Natural killer cell (primary cell): ENCODE data around the gene COMMD3. TPM values are rescaled to one million over a fixed set of nuclear protein-coding genes. Genes with fewer than 3 reads are reported as not detected.

Source experiments
- ATAC-seq, 3 donors: fragments of 150-1000 bp in 2 of 3; fragments of 200-7000 bp in 1 of 3; cut with Tn5 transposase; 1 replicate in 1 of 3; 2 replicates in 2 of 3; pipeline ENCODE4 v1.10.0; 2021; ENCODE audit warnings: mild to moderate bottlenecking in 2 of 3, moderate library complexity in 2 of 3
- DNase-seq, 2 donors: peaks; one replicate each; pipeline versions ENCODE4 v3.0.0 to v3.0.0-alpha.2; 2013 to 2021; ENCODE audit warnings: mixed read lengths in 1 of 2
- H3K27ac ChIP-seq: one replicate; pipeline ENCODE4 v1.5.1; 2013; ENCODE audit warnings: mild to moderate bottlenecking, low read length
- H3K27me3 ChIP-seq: one replicate; pipeline ENCODE4 v1.6.1; 2013; ENCODE audit warnings: low read length; ENCODE audit not compliant: control insufficient read depth, insufficient read depth
- H3K36me3 ChIP-seq: one replicate; pipeline ENCODE4 v1.6.1; 2013; ENCODE audit warnings: low read length; ENCODE audit not compliant: control insufficient read depth, insufficient read depth
- H3K4me1 ChIP-seq: one replicate; pipeline ENCODE4 v1.6.1; 2013; ENCODE audit warnings: low read length; ENCODE audit not compliant: control insufficient read depth, insufficient read depth
- H3K4me3 ChIP-seq: one replicate; pipeline ENCODE4 v1.5.1; 2013; ENCODE audit warnings: low read length
- H3K9me3 ChIP-seq: one replicate; pipeline ENCODE4 v1.6.1; 2013; ENCODE audit warnings: low read length; ENCODE audit not compliant: control insufficient read depth, insufficient read depth
- H3K27ac Mint-ChIP-seq, 2 donors: one replicate each; pipeline ENCODE4 v1.8.0; 2022; ENCODE audit warnings: mild to moderate bottlenecking in 2 of 2, mixed read lengths in 2 of 2, moderate library complexity in 1 of 2
- H3K27me3 Mint-ChIP-seq, 2 donors: one replicate each; pipeline ENCODE4 v1.8.0; 2022; ENCODE audit warnings: low read depth in 2 of 2, mixed read lengths in 2 of 2
- H3K36me3 Mint-ChIP-seq: one replicate; pipeline ENCODE4 v1.8.0; 2022; ENCODE audit warnings: mixed read lengths
- H3K4me1 Mint-ChIP-seq, 2 donors: one replicate each; pipeline ENCODE4 v1.8.0; 2022; ENCODE audit warnings: mixed read lengths in 2 of 2
- H3K4me3 Mint-ChIP-seq: one replicate; pipeline ENCODE4 v1.8.0; 2022; ENCODE audit warnings: mild to moderate bottlenecking, moderate library complexity, mixed read lengths
- H3K9me3 Mint-ChIP-seq, 2 donors: one replicate each; pipeline ENCODE4 v1.8.0; 2022; ENCODE audit warnings: mixed read lengths in 2 of 2
- CTCF ChIP-seq: fragments of 200-600 bp; IDR thresholded peaks from one replicate; pipeline ENCODE4 v1.8.0; 2022; ENCODE audit warnings: antibody characterized with exemption
- WGBS: methylation state at CpG from one replicate; pipeline ENCODE4 v1.1.7; 2013; ENCODE audit warnings: missing lambda C conversion rate; ENCODE audit not compliant: insufficient coverage; 5-methylcytosine and 5-hydroxymethylcytosine counted together
- intact Hi-C: fragments of 100-400 bp; cut with micrococcal nuclease; formaldehyde crosslinking; loops from one replicate; pipeline ENCODE4 v1.14.2; 2022
- total RNA-seq, 4 donors: library from RNA; stranded (reverse); fragments of 120-200 nt in 1 of 4; gene quantifications; one replicate each; pipeline versions ENCODE4 v1.2.3 to v1.2.4, GENCODE V29; 2013 to 2022

Gene COMMD3
- total RNA-seq, 3 donors from 2014 or later (not counting 1 experiment from before 2014, with no cell fraction given): 43.1 to 48.3 (median 44.2) TPM

- Mint-ChIP-seq H3K4me3 (peak overlapping the region; percentile 91), H3K36me3 (peaks cover 3% of the 10 kb centered on the region), H3K27ac (peak overlapping the region; percentile 41 to 77), H3K9me3 (no peaks in the 10 kb centered on the region), H3K27me3 (peaks cover 16 to 30% of the 10 kb centered on the region in 2 donors), H3K4me1 (peaks cover 41 to 51% of the 10 kb centered on the region in 2 donors)
- no peak for DNase-seq
- peaks cover 11% of the 10 kb centered on the region for H3K36me3 ChIP-seq
- peaks cover 24% of the 10 kb centered on the region for H3K4me1 ChIP-seq
- H3K27ac ChIP-seq: no peak overlapping the region
- TF ChIP-seq CTCF: no peak
- H3K4me3 ChIP-seq: peak overlapping the region; percentile 49
- no peaks in the 10 kb centered on the region for H3K9me3 ChIP-seq
- intact Hi-C loops: loop anchor here (5.0 to 10.0 kb wide), 2 partner anchors 322 to 390 kb away; partner anchors contain the start of genes DNAJC1 and PIP4K2A
- peaks cover 27% of the 10 kb centered on the region for H3K27me3 ChIP-seq
- 40% methylated on average over 1 of the region's 4 CpGs for WGBS
- no peak for ATAC-seq
These were observed 8.2 kb downstream of the COMMD3 start for GRCh38 chr10:22324413-22324812.

- Mint-ChIP-seq H3K9me3 (no peaks in the 10 kb centered on the region), H3K36me3 (peaks cover 8% of the 10 kb centered on the region), H3K27ac (peak overlapping the region; percentile 41 to 77), H3K4me1 (peaks cover 39 to 48% of the 10 kb centered on the region in 2 donors), H3K27me3 (peaks cover 16 to 30% of the 10 kb centered on the region in 2 donors), H3K4me3 (peak overlapping the region; percentile 91)
- Histone ChIP-seq H3K4me3 (peak overlapping the region; percentile 49), H3K27ac (peak overlapping the region; percentile 10), H3K4me1 (peaks cover 21% of the 10 kb centered on the region), H3K27me3 (peaks cover 27% of the 10 kb centered on the region), H3K9me3 (no peaks in the 10 kb centered on the region), H3K36me3 (peaks cover 16% of the 10 kb centered on the region)
- ATAC-seq (no peak), DNase-seq (no peak)
- intact Hi-C loops: loop anchor here (1.0 to 10.0 kb wide), 3 partner anchors 10 to 390 kb away; partner anchors contain the start of genes DNAJC1 and PIP4K2A
- TF ChIP-seq CTCF: no peak
- WGBS: 2% methylated on average over 8 of the region's 9 CpGs
These were observed 8.7 kb downstream of the COMMD3 start for GRCh38 chr10:22324893-22325271.

- peak overlapping the region; percentile 49 for H3K4me3 ChIP-seq
- Mint-ChIP-seq H3K9me3 (no peaks in the 10 kb centered on the region), H3K4me1 (peaks cover 35 to 43% of the 10 kb centered on the region in 2 donors), H3K27me3 (peaks cover 13 to 30% of the 10 kb centered on the region in 2 donors), H3K27ac (peak overlapping the region; percentile 68 to 77), H3K4me3 (peak overlapping the region; percentile 91), H3K36me3 (peaks cover 10% of the 10 kb centered on the region)
- peaks cover 20% of the 10 kb centered on the region for H3K36me3 ChIP-seq
- peak overlapping the region; percentile 47 for H3K27ac ChIP-seq
- no peak for TF ChIP-seq CTCF
- peaks cover 20% of the 10 kb centered on the region for H3K4me1 ChIP-seq
- ATAC-seq: peak; percentile 42 to 61 (median 60)
- H3K27me3 ChIP-seq: peaks cover 27% of the 10 kb centered on the region
- peak; percentile 69 to 93 for DNase-seq
- no peaks in the 10 kb centered on the region for H3K9me3 ChIP-seq
- WGBS: under 1% methylated on average over 91 of the region's 92 CpGs
- intact Hi-C loops: loop anchor here (1.0 to 10.0 kb wide), 2 partner anchors 10 to 389 kb away; partner anchors contain the start of gene PIP4K2A
These were observed 9.3 kb downstream of the COMMD3 start for GRCh38 chr10:22325272-22326144.
